ENCODE results near the gene DNMT1. TPM values are rescaled to one million over a fixed set of nuclear protein-coding genes. Genes with fewer than 3 reads are reported as not detected.

Gene DNMT1
- total RNA-seq, 1 experiment from 2014 or later, result 227 TPM

GRCh38 chr19:10113964-10114650 is 80.6 kb downstream of the DNMT1 start:
- no peak for DNase-seq
- Histone ChIP-seq H3K4ac (ENCODE audit: low read depth, low read length) (no peak overlapping the region), H3K56ac (ENCODE audit: insufficient read length, low read depth, low read length) (no peak overlapping the region), H4K20me1 (ENCODE audit: control insufficient read depth, insufficient read depth, insufficient read length) (no peaks in the 10 kb centered on the region), H3T11ph (ENCODE audit: low read length) (no peak overlapping the region), H3K4me1 (ENCODE audit: insufficient read depth, low read length) (no peaks in the 10 kb centered on the region), H3K18ac (ENCODE audit: insufficient read length, low read depth, low read length) (no peak overlapping the region), H2BK12ac (ENCODE audit: insufficient read length, low read depth, low read length) (no peak overlapping the region), H3K27me3 (ENCODE audit: insufficient read depth, low read length) (no peaks in the 10 kb centered on the region), H3K23me2 (ENCODE audit: insufficient read length, low read depth, low read length, poor library complexity, severe bottlenecking) (peaks cover 3% of the 10 kb centered on the region), H4K8ac (replicated peaks; ENCODE audit: insufficient read length, low read depth, low read length) (no peak overlapping the region), H3K14ac (ENCODE audit: insufficient read depth, low read length) (no peak overlapping the region), H3K9me3 (ENCODE audit: control insufficient read depth, low read depth, low read length) (no peaks in the 10 kb centered on the region), H3K9ac (ENCODE audit: extremely low read depth, insufficient read length, low read length) (no peak overlapping the region), H4K5ac (ENCODE audit: insufficient read length, low read depth, low read length) (no peak overlapping the region), H4K91ac (ENCODE audit: insufficient read length, low read depth, low read length) (no peak overlapping the region), H3K79me1 (ENCODE audit: insufficient read depth, low read depth, low read length, poor library complexity, severe bottlenecking) (no peaks in the 10 kb centered on the region), H2AK5ac (ENCODE audit: insufficient read length, low read length) (no peak overlapping the region), H2BK5ac (ENCODE audit: insufficient read length, low read length) (no peak overlapping the region), H3K23ac (ENCODE audit: insufficient read length, low read depth, low read length) (no peak overlapping the region), H2BK20ac (ENCODE audit: low read depth, low read length, poor library complexity, severe bottlenecking) (no peak overlapping the region), H2BK120ac (ENCODE audit: low read depth, low read length, poor library complexity, severe bottlenecking) (no peak overlapping the region), H3K27ac (ENCODE audit: insufficient read length, low read depth, low read length) (no peak overlapping the region), H3K4me2 (ENCODE audit: insufficient read depth, insufficient read length, low read length) (no peak overlapping the region), H3K79me2 (ENCODE audit: insufficient read depth, low read length) (peaks cover under 1% of the 10 kb centered on the region; the same call in 1 of the 2 replicates), H2BK15ac (ENCODE audit: low read depth, low read length) (no peak overlapping the region), H2AFZ (ENCODE audit: low read length) (no peak overlapping the region)
- TF ChIP-seq CTCF (conservative IDR thresholded peaks at IDR 0.05), result no peak; the same call in 2 of the 3 replicates
- Mint-ChIP-seq H3K36me3 (ENCODE audit: insufficient read depth in 1 of 3, low read depth in 3 of 3) (peaks cover 30 to 79% (median 58%) of the 10 kb centered on the region in 3 experiments; a peak in 6 of 7 replicates), H3K27ac (peak overlapping the region in 2 of 3 experiments; percentile 11 to 49; a peak in 3 of 7 replicates), H3K27me3 (ENCODE audit: low read depth) (no peaks in the 10 kb centered on the region; the same call in 1 of the 2 replicates), H3K9me3 (no peaks in the 10 kb centered on the region; a peak in 1 of 5 replicates), H3K4me1 (peaks cover 6 to 12% of the 10 kb centered on the region in 2 experiments), H3K4me3 (no peak overlapping the region)
- WGBS (ENCODE audit: extremely low coverage, insufficient read length, low lambda C conversion rate), result no CpG with 5 or more reads among the region's 43 CpGs

Measured in H9 (cell line).